Aorta (tissue), 5 donors: ENCODE measurements around the gene LRPAP1. TPM values are rescaled to one million over a fixed set of nuclear protein-coding genes. Genes with fewer than 3 reads are reported as not detected.

ENCODE experiments used
- ATAC-seq: fragments of 200-7000 bp; cut with Tn5 transposase; one replicate; pipeline ENCODE4 v1.9.1; 2022; ENCODE audit warnings: moderate library complexity; ENCODE audit not compliant: low FRiP score
- DNase-seq, 2 donors: peaks; one replicate each; pipeline ENCODE4 v3.0.0-alpha.2; 2020
- H3K27ac ChIP-seq, 2 donors: one replicate each; pipeline ENCODE4 v1.5.1; 2013; ENCODE audit warnings: low read length in 2 of 2, mild to moderate bottlenecking in 2 of 2, moderate library complexity in 2 of 2, control low read depth in 1 of 2, inconsistent platforms in 1 of 2, low read depth in 1 of 2
- H3K27me3 ChIP-seq, 2 donors: one replicate each; pipeline ENCODE4 v1.6.1; 2013; ENCODE audit warnings: control low read depth in 1 of 2, low read length in 1 of 2, mild to moderate bottlenecking in 1 of 2, moderate library complexity in 1 of 2; ENCODE audit not compliant: insufficient read depth in 2 of 2, control insufficient read depth in 1 of 2
- H3K36me3 ChIP-seq, 2 donors: one replicate each; pipeline ENCODE4 v1.6.1; 2013; ENCODE audit warnings: control low read depth in 1 of 2, low read length in 1 of 2, mild to moderate bottlenecking in 1 of 2; ENCODE audit not compliant: insufficient read depth in 2 of 2, control insufficient read depth in 1 of 2
- H3K4me1 ChIP-seq, 2 donors: one replicate each; pipeline ENCODE4 v1.6.1; 2013; ENCODE audit warnings: low read length in 2 of 2, control low read depth in 1 of 2, mild to moderate bottlenecking in 1 of 2, moderate library complexity in 1 of 2; ENCODE audit not compliant: insufficient read depth in 2 of 2, control insufficient read depth in 1 of 2
- H3K4me3 ChIP-seq, 2 donors: one replicate each; pipeline ENCODE4 v1.5.1; 2013; ENCODE audit warnings: low read length in 2 of 2, control low read depth in 1 of 2, mild to moderate bottlenecking in 1 of 2
- H3K9me3 ChIP-seq: one replicate; pipeline ENCODE4 v1.6.1; 2013; ENCODE audit warnings: mild to moderate bottlenecking, low read length; ENCODE audit not compliant: control insufficient read depth
- WGBS, 2 donors: extraction: QIAGEN DNeasy Blood & Tissue Kit; methylation state at CpG; one replicate each; pipeline ENCODE4 v1.1.7; 2013; 5-methylcytosine and 5-hydroxymethylcytosine counted together
- intact Hi-C, 2 donors: fragments of 100-400 bp; cut with DNase I; formaldehyde crosslinking; loops; one replicate each; pipeline versions ENCODE4 v1.14.2 to v1.15.0; 2022
- polyA plus RNA-seq, 2 donors: library from polyadenylated mRNA; stranded (reverse); fragments of 200-250 nt; gene quantifications; one replicate each; pipeline ENCODE4 v1.2.3, GENCODE V29; 2013
- total RNA-seq, 2 donors: library from RNA; stranded (reverse); fragmentation: NEBNext Ultra II Directional; extraction: Animal tissue kit (Norgen Biotek cat#: 25700); gene quantifications; one replicate each; pipeline ENCODE4 v1.2.1, GENCODE V29; 2021
- donor health status: healthy with polysubstance abuse.
- donor health status: Bipolar disorder and iron deficiency.
- donor health status: DM: no; HTN: no; CAD: no.
- donor health status: DM: no; HTN: no; CAD: no.
- donor health status: DM: yes; HTN: yes; CAD: no.

Gene LRPAP1
- total and polyA plus RNA-seq, 4 donors = 95.4 to 196 (median 132) TPM

GRCh38 chr4:3516836-3517730, 15.1 kb downstream of the LRPAP1 start:
- intact Hi-C loops = no loop called here
- WGBS, 2 donors = 91% methylated on average over 29 of the region's 29 CpGs
- Histone ChIP-seq H3K4me3 (no peak overlapping the region), H3K9me3 (no peaks in the 10 kb centered on the region), H3K4me1 (no peaks in the 10 kb centered on the region), H3K36me3 (peaks cover 4 to 23% of the 10 kb centered on the region in 2 donors), H3K27ac (no peak overlapping the region), H3K27me3 (no peaks in the 10 kb centered on the region)
- DNase-seq (peak; percentile 39 to 62), ATAC-seq (no peak)

- H3K36me3 ChIP-seq = peaks cover 4 to 23% of the 10 kb centered on the region in 2 donors
- H3K27me3 ChIP-seq = no peaks in the 10 kb centered on the region
- intact Hi-C loops = no loop called here
- H3K4me3 ChIP-seq = no peak overlapping the region
- H3K9me3 ChIP-seq = no peaks in the 10 kb centered on the region
- H3K27ac ChIP-seq = no peak overlapping the region
- no peaks in the 10 kb centered on the region for H3K4me1 ChIP-seq
- DNase-seq (peak in 1 of 2 donors; percentile 40), ATAC-seq (no peak)
- 90 to 92% methylated on average over 32 of the region's 32 CpGs for WGBS, 2 donors
These were observed 16.0 kb downstream of the LRPAP1 start for GRCh38 chr4:3516061-3516835.

DNA sequence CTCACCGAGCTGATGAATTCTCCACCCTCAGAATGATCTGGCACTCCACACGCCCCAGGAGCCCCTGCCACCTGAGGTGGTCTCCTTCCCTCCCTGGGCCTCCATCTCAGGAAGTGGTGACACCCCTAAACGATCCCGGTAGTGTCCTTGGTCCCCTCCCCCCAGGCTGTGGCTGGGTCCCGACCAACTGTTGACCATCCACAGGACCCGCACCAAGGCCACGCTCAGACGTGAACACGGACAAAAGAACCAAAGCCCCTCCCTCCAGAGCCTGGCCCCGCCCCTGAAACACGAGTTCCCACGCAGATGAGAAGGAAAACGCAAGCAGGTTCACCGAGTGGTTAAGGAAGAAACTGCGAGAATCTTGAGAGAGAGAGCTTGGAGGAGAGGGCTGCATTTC, 16.6 kb downstream of the LRPAP1 start:
- ATAC-seq (no peak), DNase-seq (peak; percentile 33 to 72)
- Histone ChIP-seq H3K4me1 (no peaks in the 10 kb centered on the region), H3K4me3 (no peak overlapping the region), H3K27me3 (no peaks in the 10 kb centered on the region), H3K27ac (no peak overlapping the region), H3K9me3 (no peaks in the 10 kb centered on the region), H3K36me3 (peaks cover 4 to 23% of the 10 kb centered on the region in 2 donors)
- 79 to 83% methylated on average over 15 of the region's 15 CpGs for WGBS, 2 donors
- intact Hi-C loops = no loop called here

GRCh38 chr4:3514806-3515501, 17.3 kb downstream of the LRPAP1 start:
- H3K4me3 ChIP-seq = no peak overlapping the region
- H3K4me1 ChIP-seq = no peaks in the 10 kb centered on the region
- H3K27me3 ChIP-seq = no peaks in the 10 kb centered on the region
- peak; percentile 44 to 64 for DNase-seq
- H3K27ac ChIP-seq = no peak overlapping the region
- no peaks in the 10 kb centered on the region for H3K9me3 ChIP-seq
- ATAC-seq = no peak
- peaks cover 4 to 23% of the 10 kb centered on the region in 2 donors for H3K36me3 ChIP-seq
- 90% methylated on average over 31 of the region's 31 CpGs for WGBS, 2 donors
- intact Hi-C loops = no loop called here

DNA sequence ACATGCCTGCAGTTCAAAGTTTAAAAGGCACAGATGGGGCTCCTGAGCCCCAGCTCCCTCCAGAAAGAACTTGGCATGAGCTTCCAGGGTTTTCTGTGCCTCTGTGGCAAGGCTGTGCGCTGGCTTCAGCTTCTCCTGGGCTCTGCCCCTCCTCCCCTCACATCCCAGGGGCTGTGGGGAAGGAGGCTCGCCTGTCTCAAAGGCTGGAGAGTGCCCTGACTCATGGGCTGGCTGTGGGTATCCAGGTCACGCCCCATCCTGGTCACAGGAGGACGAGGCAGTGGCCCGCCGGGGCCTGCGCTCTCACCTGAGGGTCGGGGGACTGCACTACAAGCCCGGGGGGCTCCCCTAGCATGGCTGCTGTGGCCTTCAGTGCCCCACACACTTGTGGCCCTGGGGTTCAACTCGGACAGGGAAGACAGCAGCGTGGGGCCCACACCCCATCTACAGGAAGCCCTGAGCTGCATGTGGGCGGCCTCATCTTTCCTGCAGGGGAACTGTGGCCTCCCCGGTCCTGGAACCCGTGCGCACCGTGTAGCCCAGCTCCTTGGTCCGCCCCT, 17.9 kb downstream of the LRPAP1 start:
- Histone ChIP-seq H3K36me3 (peaks cover 0 to 21% of the 10 kb centered on the region in 2 donors), H3K9me3 (no peaks in the 10 kb centered on the region), H3K27me3 (no peaks in the 10 kb centered on the region), H3K27ac (no peak overlapping the region), H3K4me3 (no peak overlapping the region), H3K4me1 (no peaks in the 10 kb centered on the region)
- intact Hi-C loops = no loop called here
- DNase-seq (no peak), ATAC-seq (no peak)
- WGBS, 2 donors = 90 to 92% methylated on average over 16 to 17 of the region's 17 CpGs

DNA sequence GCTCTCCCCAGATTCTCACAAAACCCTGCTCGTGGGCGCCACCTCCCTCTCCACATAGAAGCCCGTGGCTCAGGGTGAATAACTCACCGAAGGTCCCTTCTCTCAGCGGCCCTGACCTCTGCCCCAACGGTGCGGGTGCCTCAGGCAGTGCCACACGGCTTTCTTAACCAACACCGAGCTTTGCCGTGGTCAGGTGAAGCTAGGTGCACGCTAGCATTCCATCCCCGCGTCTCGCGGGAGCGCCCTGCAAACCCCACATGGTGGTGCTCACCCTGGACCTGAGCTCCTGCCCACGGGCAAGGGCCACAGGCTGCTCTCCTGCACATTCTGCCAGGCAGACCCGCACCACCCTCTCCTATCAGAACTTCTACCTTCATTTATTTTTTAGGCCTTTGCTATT, 18.4 kb downstream of the LRPAP1 start:
- WGBS, 2 donors = 95 to 97% methylated on average over 18 of the region's 18 CpGs
- intact Hi-C loops = no loop called here

GRCh38 chr4:3512719-3513118, 19.5 kb downstream of the LRPAP1 start:
- Histone ChIP-seq H3K4me3 (no peak overlapping the region), H3K36me3 (peaks cover 0 to 24% of the 10 kb centered on the region in 2 donors), H3K27ac (no peak overlapping the region), H3K4me1 (no peaks in the 10 kb centered on the region), H3K9me3 (no peaks in the 10 kb centered on the region), H3K27me3 (no peaks in the 10 kb centered on the region)
- ATAC-seq (peak; percentile 6), DNase-seq (no peak)
- 86 to 89% methylated on average over 22 of the region's 22 CpGs for WGBS, 2 donors
- intact Hi-C loops = no loop called here

More for the DNA sequence above, 18.4 kb downstream of the LRPAP1 start:
- no peak for ATAC-seq
- Histone ChIP-seq H3K36me3 (peaks cover 0 to 23% of the 10 kb centered on the region in 2 donors), H3K4me3 (no peak overlapping the region), H3K27me3 (no peaks in the 10 kb centered on the region), H3K27ac (no peak overlapping the region), H3K4me1 (no peaks in the 10 kb centered on the region), H3K9me3 (no peaks in the 10 kb centered on the region)
- no peak for DNase-seq

DNA sequence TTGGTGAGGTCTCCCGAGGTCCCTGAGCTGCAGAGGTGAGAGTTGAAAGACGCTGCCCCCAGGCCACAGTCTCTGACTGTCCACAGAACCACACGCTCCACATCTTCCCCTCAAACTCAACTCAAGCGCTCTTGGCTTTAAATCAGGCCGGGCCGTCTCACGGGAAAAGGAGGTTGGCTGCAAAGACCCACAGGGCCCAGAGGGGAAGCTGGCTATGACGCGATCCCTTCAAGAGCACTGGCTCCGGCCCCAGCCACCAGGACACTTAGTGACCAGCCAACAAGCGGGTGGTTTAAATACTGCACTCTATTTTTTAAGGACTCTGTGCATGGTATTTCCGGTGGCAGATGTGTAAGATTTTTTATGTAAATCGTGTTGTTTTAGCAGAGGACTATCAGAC, 19.9 kb downstream of the LRPAP1 start:
- Histone ChIP-seq H3K4me3 (no peak overlapping the region), H3K9me3 (no peaks in the 10 kb centered on the region), H3K4me1 (no peaks in the 10 kb centered on the region), H3K36me3 (peaks cover 0 to 20% of the 10 kb centered on the region in 2 donors), H3K27ac (no peak overlapping the region), H3K27me3 (no peaks in the 10 kb centered on the region)
- intact Hi-C loops = no loop called here
- DNase-seq (peak in 1 of 2 donors; percentile 57), ATAC-seq (peak; percentile 65)
- WGBS, 2 donors = 29 to 58% methylated on average over 13 of the region's 13 CpGs
